H1 (cell line): ENCODE data around the gene PLPP7. TPM values are rescaled to one million over a fixed set of nuclear protein-coding genes. Genes with fewer than 3 reads are reported as not detected.

Source experiments
- CTCF ChIA-PET: fragments of 300-600 bp; sonication (Branson Sonifier 250); formaldehyde crosslinking; loops from one replicate; lab custom pipeline; 2021; ENCODE audit not compliant: partially characterized antibody; lab: Charles Lee
- POLR2A ChIA-PET: fragments of 300-600 bp; sonication (Branson Sonifier 250); formaldehyde crosslinking; loops from one replicate; lab custom pipeline; 2021; ENCODE audit warnings: inconsistent platforms; ENCODE audit not compliant: partially characterized antibody; lab: Charles Lee
- DNase-seq, 2 experiments: peaks; one replicate each; pipeline versions ENCODE4 v3.0.0 to v3.0.0-alpha.2; 2010 to 2022; ENCODE audit warnings: low spot score in 2 of 2, low read depth in 1 of 2, mixed read lengths in 1 of 2
- FAIRE-seq: peaks from 2 replicates; lab custom pipeline; 2011; peaks lifted over from hg19 to GRCh38; lab: Jason Lieb, UNC
- H2AFZ ChIP-seq: 2 replicates; pipeline ENCODE4 v1.8.1; 2012; ENCODE audit warnings: low read length, inconsistent platforms
- H2AK5ac ChIP-seq: 2 replicates; pipeline ENCODE4 v1.6.1; 2013; ENCODE audit warnings: low read depth, low read length
- H2BK120ac ChIP-seq: replicated peaks from 2 replicates; pipeline ENCODE3; 2013; ENCODE audit warnings: low read depth, low read length, inconsistent platforms
- H2BK12ac ChIP-seq: 2 replicates; pipeline ENCODE4 v1.6.1; 2013; ENCODE audit warnings: low read depth, low read length
- H2BK15ac ChIP-seq: 2 replicates; pipeline ENCODE4 v1.6.1; 2013; ENCODE audit warnings: low read length
- H2BK20ac ChIP-seq: 2 replicates; pipeline ENCODE4 v1.6.1; 2013; ENCODE audit warnings: low read length
- H2BK5ac ChIP-seq: 2 replicates; pipeline ENCODE4 v1.6.1; 2013; ENCODE audit warnings: low read depth, low read length
- H3K14ac ChIP-seq: 2 replicates; pipeline ENCODE4 v1.6.1; 2013; ENCODE audit warnings: inconsistent platforms; ENCODE audit not compliant: insufficient read length
- H3K18ac ChIP-seq: 2 replicates; pipeline ENCODE4 v1.6.1; 2013; ENCODE audit warnings: low read length; ENCODE audit errors: extremely low read depth
- H3K23ac ChIP-seq: 2 replicates; pipeline ENCODE4 v1.6.1; 2013; ENCODE audit warnings: inconsistent platforms; ENCODE audit not compliant: insufficient read length
- H3K23me2 ChIP-seq: 2 replicates; pipeline ENCODE4 v1.6.1; 2013; ENCODE audit warnings: low read depth, low read length
- H3K27ac ChIP-seq: 2 replicates; pipeline ENCODE4 v1.6.1; 2011; ENCODE audit warnings: low read depth, low read length, inconsistent platforms
- H3K27me3 ChIP-seq, 4 experiments: replicated peaks in 1 of 4; 1 replicate in 1 of 4; 2 replicates in 3 of 4; pipeline versions ENCODE4 v1.6.1 to v1.8.1; 2011 to 2013; ENCODE audit warnings: low read length in 3 of 4, mild to moderate bottlenecking in 3 of 4, inconsistent platforms in 2 of 4, mixed read lengths in 2 of 4, moderate library complexity in 1 of 4; ENCODE audit not compliant: control insufficient read depth in 3 of 4, insufficient read depth in 3 of 4; ENCODE audit errors: extremely low read depth in 1 of 4
- H3K36me3 ChIP-seq, 4 experiments: 2 replicates each; pipeline versions ENCODE4 v1.6.1 to v1.8.1; 2011 to 2013; ENCODE audit warnings: mild to moderate bottlenecking in 4 of 4, low read length in 3 of 4, moderate library complexity in 2 of 4, control low read depth in 1 of 4, inconsistent platforms in 1 of 4; ENCODE audit not compliant: insufficient read depth in 4 of 4, control insufficient read depth in 2 of 4
- H3K4ac ChIP-seq: replicated peaks from 2 replicates; pipeline ENCODE3; 2013; ENCODE audit warnings: low read length, low read depth, mixed read lengths, inconsistent platforms; ENCODE audit not compliant: insufficient read length
- H3K4me1 ChIP-seq, 4 experiments: replicated peaks in 1 of 4; 1 replicate in 1 of 4; 2 replicates in 3 of 4; pipeline versions ENCODE4 v1.6.1 to v1.8.1; 2011 to 2013; ENCODE audit warnings: low read length in 3 of 4, inconsistent platforms in 2 of 4, mixed read lengths in 1 of 4; ENCODE audit not compliant: insufficient read depth in 4 of 4, control insufficient read depth in 3 of 4
- H3K4me2 ChIP-seq, 2 experiments: 2 replicates each; pipeline versions ENCODE4 v1.6.1 to v1.8.1; 2011 to 2013; ENCODE audit warnings: low read depth in 2 of 2, low read length in 2 of 2, control low read depth in 1 of 2, inconsistent platforms in 1 of 2, mild to moderate bottlenecking in 1 of 2; ENCODE audit not compliant: insufficient read depth in 1 of 2
- H3K4me3 ChIP-seq, 4 experiments: fragments of 200-600, 300-600 bp in 1 of 4; sonication (generic), shearing (Covaris generic), sonication (Bioruptor Twin) in 1 of 4; 2 replicates each; pipeline versions ENCODE4 v1.5.1 to v1.8.1; 2011 to 2016; ENCODE audit warnings: low read length in 4 of 4, low read depth in 3 of 4, control low read depth in 2 of 4, inconsistent platforms in 2 of 4, mild to moderate bottlenecking in 2 of 4, mixed read lengths in 1 of 4, moderate library complexity in 1 of 4; ENCODE audit not compliant: insufficient read depth in 2 of 4; ENCODE audit errors: extremely low read depth in 1 of 4
- H3K56ac ChIP-seq: replicated peaks from 2 replicates; pipeline ENCODE3; 2013; ENCODE audit warnings: low read depth, mild to moderate bottlenecking, mixed read lengths, low read length, inconsistent platforms; ENCODE audit not compliant: insufficient read length
- H3K79me1 ChIP-seq: 2 replicates; pipeline ENCODE4 v1.6.1; 2013; ENCODE audit warnings: low read depth, low read length, control low read depth
- H3K79me2 ChIP-seq, 2 experiments: 2 replicates each; pipeline versions ENCODE4 v1.6.1 to v1.8.1; 2012 to 2013; ENCODE audit warnings: low read length in 2 of 2, mild to moderate bottlenecking in 2 of 2, inconsistent platforms in 1 of 2; ENCODE audit not compliant: insufficient read depth in 2 of 2, control insufficient read depth in 1 of 2
- H3K9ac ChIP-seq, 4 experiments: replicated peaks in 1 of 4; 1 replicate in 1 of 4; 2 replicates in 3 of 4; pipeline versions ENCODE4 v1.6.1 to v1.8.1; 2011 to 2013; ENCODE audit warnings: low read depth in 3 of 4, low read length in 3 of 4, control low read depth in 2 of 4, mild to moderate bottlenecking in 2 of 4, moderate library complexity in 2 of 4, inconsistent platforms in 1 of 4; ENCODE audit errors: extremely low read depth in 1 of 4
- H3K9me3 ChIP-seq, 2 experiments: 2 replicates each; pipeline versions ENCODE4 v1.6.1 to v1.8.1; 2012 to 2013; ENCODE audit warnings: mild to moderate bottlenecking in 2 of 2, moderate library complexity in 2 of 2, control low read depth in 1 of 2, inconsistent platforms in 1 of 2, low read depth in 1 of 2, low read length in 1 of 2, mixed read lengths in 1 of 2; ENCODE audit not compliant: insufficient read depth in 2 of 2
- H4K20me1 ChIP-seq, 2 experiments: replicated peaks in 1 of 2; 2 replicates each; pipeline versions ENCODE3 to v1.8.1; 2011 to 2013; ENCODE audit warnings: inconsistent platforms in 2 of 2, low read length in 2 of 2, mild to moderate bottlenecking in 1 of 2; ENCODE audit not compliant: insufficient read depth in 2 of 2, control insufficient read depth in 1 of 2
- H4K5ac ChIP-seq: 2 replicates; pipeline ENCODE4 v1.6.1; 2013; ENCODE audit warnings: low read length, low read depth, mixed read lengths, inconsistent platforms; ENCODE audit not compliant: insufficient read length
- H4K8ac ChIP-seq: 2 replicates; pipeline ENCODE4 v1.8.0; 2013; ENCODE audit warnings: mild to moderate bottlenecking, moderate library complexity, low read length, inconsistent platforms; ENCODE audit not compliant: insufficient read depth; ENCODE audit errors: extremely low read depth
- H4K91ac ChIP-seq: replicated peaks from 2 replicates; pipeline ENCODE3; 2013; ENCODE audit warnings: low read length, mixed read lengths, inconsistent platforms; ENCODE audit not compliant: insufficient read length
- ATF3 ChIP-seq: IDR thresholded peaks from 2 replicates; pipeline ENCODE4 v1.6.1; 2011; ENCODE audit warnings: low read depth, mild to moderate bottlenecking, low read length; ENCODE audit not compliant: insufficient read depth
- BRCA1 ChIP-seq: IDR thresholded peaks from 2 replicates; pipeline ENCODE4 v1.6.1; 2012; ENCODE audit warnings: low read depth, low read length, improper control_type of control experiment
- CEBPB ChIP-seq: IDR thresholded peaks from 2 replicates; pipeline ENCODE4 v1.6.1; 2012; ENCODE audit warnings: low read depth, low read length
- CTBP2 ChIP-seq: IDR thresholded peaks from 2 replicates; pipeline ENCODE4 v1.7.0; 2011; ENCODE audit warnings: borderline replicate concordance, mild to moderate bottlenecking, moderate library complexity, mixed read lengths, low read length; ENCODE audit not compliant: insufficient read depth, insufficient read length
- EZH2 ChIP-seq: fragments of 200-600 bp; sonication (generic); IDR thresholded peaks from 2 replicates; pipeline ENCODE4 v1.7.1; 2012; ENCODE audit warnings: low read depth, mild to moderate bottlenecking, moderate library complexity, low read length, inconsistent platforms; ENCODE audit not compliant: severe bottlenecking
- HDAC6 ChIP-seq: IDR thresholded peaks from one replicate; pipeline ENCODE4 v1.7.1; 2012; ENCODE audit warnings: low read depth, mild to moderate bottlenecking, inconsistent platforms, low read length, moderate library complexity
- KDM4A ChIP-seq: IDR thresholded peaks from one replicate; pipeline ENCODE4 v1.7.1; 2012; ENCODE audit warnings: low read depth, mild to moderate bottlenecking, moderate library complexity, low read length, inconsistent platforms; ENCODE audit not compliant: severe bottlenecking
- PHF8 ChIP-seq: fragments of 200-600 bp; sonication (generic); conservative IDR thresholded peaks from 2 replicates; pipeline ENCODE4 v1.7.1; 2012; ENCODE audit warnings: low read depth, mild to moderate bottlenecking, inconsistent platforms, low read length, moderate library complexity
- RBBP5 ChIP-seq: IDR thresholded peaks from 2 replicates; pipeline ENCODE4 v1.7.1; 2012; ENCODE audit warnings: low read depth, mild to moderate bottlenecking, inconsistent platforms, low read length, moderate library complexity, borderline replicate concordance
- SIN3A ChIP-seq, 2 experiments: IDR thresholded peaks in 1 of 2; conservative IDR thresholded peaks in 1 of 2; 2 replicates each; pipeline ENCODE4 v1.6.1; 2011 to 2012; ENCODE audit warnings: low read length in 2 of 2, improper control_type of control experiment in 1 of 2, low read depth in 1 of 2, mild to moderate bottlenecking in 1 of 2
- SUZ12 ChIP-seq: fragments of 200-600 bp; sonication (generic); IDR thresholded peaks from 2 replicates; pipeline ENCODE4 v1.6.1; 2012; ENCODE audit warnings: mild to moderate bottlenecking, inconsistent platforms, low read length, moderate library complexity, mixed read lengths
- WGBS, 2 experiments: shearing (Covaris generic) in 1 of 2; methylation state at CpG; one replicate each; pipeline versions ENCODE4 v1.1.6 to v1.1.7; 2013 to 2015; ENCODE audit warnings: low lambda C conversion rate in 2 of 2, mixed read lengths in 2 of 2, inconsistent platforms in 1 of 2, low coverage in 1 of 2, missing lambda C conversion rate in 1 of 2; ENCODE audit not compliant: insufficient replicate concordance in 2 of 2, insufficient coverage in 1 of 2, insufficient read length in 1 of 2; ENCODE audit errors: extremely low coverage in 1 of 2, missing lambda C conversion rate in 1 of 2; 5-methylcytosine and 5-hydroxymethylcytosine counted together
- polyA plus RNA-seq, 7 experiments: library from polyadenylated mRNA; depleted of rRNA in 3 of 7; stranded (reverse) in 5 of 7; unstranded in 2 of 7; fragments of >200 nt in 5 of 7; fragments of 200-250 nt in 2 of 7; gene quantifications; 1 replicate in 5 of 7; 2 replicates in 1 of 7; 4 replicates in 1 of 7; pipeline versions ENCODE4 v1.2.1 to v1.2.3, GENCODE V29; 2011 to 2013; ENCODE audit warnings: missing spikeins in 2 of 7, mixed read lengths in 2 of 7
- total RNA-seq: library from RNA; stranded (reverse); fragmentation: NEBNext Ultra II Directional; extraction: Animal tissue kit (Norgen Biotek cat#: 25700); gene quantifications from 2 replicates; pipeline ENCODE4 v1.2.1, GENCODE V29; 2021

The PLPP7 gene
- total and polyA plus RNA-seq, 2 of the 8 experiments (the other 6 are each of a cell fraction or from before 2014, with no cell fraction given): 3.4 to 3.9 TPM

- Histone ChIP-seq H2BK20ac (no peak overlapping the region), H3K27me3 (peaks cover 2 to 32% (median 23%) of the 10 kb centered on the region in 4 experiments), H4K5ac (no peak overlapping the region), H3K23ac (no peak overlapping the region), H3K23me2 (peaks cover 6% of the 10 kb centered on the region), H3K9me3 (no peaks in the 10 kb centered on the region), H3K56ac (no peak overlapping the region), H2BK120ac (no peak overlapping the region), H2AK5ac (no peak overlapping the region), H3K79me1 (no peaks in the 10 kb centered on the region), H3K79me2 (no peaks in the 10 kb centered on the region), H4K91ac (no peak overlapping the region), H3K36me3 (no peaks in the 10 kb centered on the region), H3K14ac (no peak overlapping the region), H2BK5ac (no peak overlapping the region), H3K27ac (no peak overlapping the region), H2BK12ac (no peak overlapping the region), H3K18ac (no peak overlapping the region), H4K8ac (no peak overlapping the region), H2BK15ac (no peak overlapping the region), H3K4me1 (peaks cover 0 to 22% (median 8%) of the 10 kb centered on the region in 4 experiments; a peak in 6 of 7 replicates), H4K20me1 (peaks cover 0 to 3% of the 10 kb centered on the region in 2 experiments), H3K4me2 (peak overlapping the region; percentile 55 to 90), H3K4ac (no peak overlapping the region), H3K9ac (no peak overlapping the region), H3K4me3 (peak overlapping the region; percentile 42 to 72 (median 47)), H2AFZ (no peak overlapping the region)
- no peak for FAIRE-seq
- CTCF ChIA-PET: interaction anchor here (0.9 kb wide), 1 partner anchor 27 kb away, joined by 3 read pairs; no protein-coding TSS in a partner anchor
- DNase-seq: no peak
- 3% methylated on average over 33 of the region's 78 CpGs; no CpG with 5 or more reads in 1 of the 2 experiments for WGBS, 2 experiments
- POLR2A ChIA-PET: interaction anchor here (1.6 kb wide), 1 partner anchor 11 kb away, joined by 8 read pairs; the partner anchor contains the start of gene PLPP7
- TF ChIP-seq SIN3A (conservative IDR thresholded peaks at IDR 0.05 in 1 of 2, IDR thresholded peaks at IDR 0.05 in 1 of 2; ENCODE audit: low read depth in 1 of 2, low read length in 2 of 2): 0 out of 4 replicates have a peak, but pooled peaks of 1 of the 2 experiments have one; percentile 24
- TF ChIP-seq EZH2: peak; percentile 49
- TF ChIP-seq BRCA1: no peak
- TF ChIP-seq ATF3: no peak
- 0 out of 2 replicates have a peak, but pooled peaks have one; percentile 33 for TF ChIP-seq SUZ12
- 0 out of 2 replicates have a peak, but pooled peaks have one; percentile 40 for TF ChIP-seq RBBP5
- peak; percentile 62 for TF ChIP-seq KDM4A
- no peak for TF ChIP-seq CTBP2
- TF ChIP-seq HDAC6: no peak
- TF ChIP-seq PHF8: 0 out of 2 replicates have a peak, but pooled peaks have one; percentile 18
- TF ChIP-seq CEBPB: no peak
These were observed 12.1 kb upstream of the PLPP7 start for GRCh38 chr9:131277287-131277909.
